ENCODE results near the gene RNF125. TPM values are rescaled to one million over a fixed set of nuclear protein-coding genes. Genes with fewer than 3 reads are reported as not detected.
"Not testable (repeated sequence)": the region's sequence is repeated elsewhere in the genome, so short reads cannot be mapped to it uniquely, and the experiment has no call there.

The RNF125 gene
- 5.6 TPM for total RNA-seq
- long read RNA-seq, full-length matches to known transcripts, result 3 of 4 reads
- long read RNA-seq, partial matches to known transcripts, result 0 of 4 reads
- long read RNA-seq, other reads (novel, unspliced or antisense), result 1 of 4 reads

- DNase-seq (ENCODE audit: missing footprints) (peak; percentile 94), ATAC-seq (peak; percentile 94)
- intact Hi-C loops (cut with DNase I), result loop anchor here (2.0 kb wide), 2 partner anchors 32 to 74 kb away; no protein-coding TSS in a partner anchor
Observed at GRCh38 chr18:32018331-32019250, at the start of gene RNF125. RNF125 (plus strand) TSS chr18:32018825; CDS start chr18:32018864, 39 bp downstream.

- DNase-seq (ENCODE audit: missing footprints), result no peak
- no peak for ATAC-seq
- intact Hi-C loops (cut with DNase I), result loop anchor here (10.0 kb wide), 1 partner anchor 416 kb away; no protein-coding TSS in a partner anchor
Observed at GRCh38 chr18:31970617-31971016, 48.0 kb upstream of the RNF125 start.

DNA sequence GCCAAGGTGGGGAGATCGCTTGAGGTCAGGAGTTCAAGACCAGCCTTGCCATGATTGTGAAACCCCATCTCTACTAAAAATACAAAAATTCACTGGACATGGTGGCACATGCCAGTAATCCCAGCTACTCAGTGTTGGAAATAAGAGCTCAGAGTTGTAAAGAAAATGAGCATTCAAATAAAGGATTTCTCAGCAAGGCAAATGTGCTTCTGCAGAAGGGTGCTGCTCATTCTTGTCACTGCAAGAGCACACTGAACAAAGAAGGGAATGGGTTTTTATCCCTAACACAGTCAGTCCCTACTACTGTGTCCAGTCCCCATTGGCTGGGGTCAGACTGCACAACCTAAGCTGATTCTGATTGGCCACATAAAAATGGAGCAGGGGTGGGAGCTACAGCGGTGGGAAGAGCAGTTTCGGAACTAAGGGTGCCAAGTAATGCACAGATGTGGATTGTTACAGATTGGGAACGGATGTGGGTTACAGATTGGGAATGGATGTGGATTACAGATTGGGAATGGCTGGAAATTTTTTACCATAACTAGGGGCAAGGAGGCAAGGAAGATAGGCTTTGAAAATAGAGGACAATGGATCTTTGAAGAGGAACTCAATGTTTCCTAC is 44.6 kb upstream of the RNF125 start:
- ATAC-seq (no peak), DNase-seq (ENCODE audit: missing footprints) (no peak)
- intact Hi-C loops (cut with DNase I), result loop anchor here (10.0 kb wide), 1 partner anchor 419 kb away; no protein-coding TSS in a partner anchor

DNA sequence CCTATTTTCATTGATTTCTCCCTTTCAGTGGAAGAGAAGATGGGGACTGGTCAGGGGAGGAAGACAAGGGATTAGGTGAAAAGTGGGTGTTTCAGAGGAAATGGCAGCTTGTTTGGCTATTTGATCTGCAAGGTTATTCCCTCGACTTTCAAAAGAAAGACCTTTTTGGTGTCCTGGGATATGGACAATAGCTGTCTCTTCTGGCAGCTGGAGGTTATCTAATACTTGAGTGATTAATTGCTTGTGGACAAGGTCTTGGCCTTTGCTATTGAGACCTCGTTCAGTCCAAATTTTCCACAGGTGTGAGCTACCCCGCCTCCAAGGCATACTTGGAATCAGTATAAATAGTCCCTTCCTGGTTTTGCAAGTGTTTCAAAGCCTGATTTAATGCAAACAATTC is 42.4 kb upstream of the RNF125 start:
- intact Hi-C loops (cut with DNase I), result loop anchor here (2.0 to 10.0 kb wide), 4 partner anchors 34 to 421 kb away; partner anchors contain the start of gene TRAPPC8
- DNase-seq (ENCODE audit: missing footprints), result no peak
- ATAC-seq, result no peak

DNA sequence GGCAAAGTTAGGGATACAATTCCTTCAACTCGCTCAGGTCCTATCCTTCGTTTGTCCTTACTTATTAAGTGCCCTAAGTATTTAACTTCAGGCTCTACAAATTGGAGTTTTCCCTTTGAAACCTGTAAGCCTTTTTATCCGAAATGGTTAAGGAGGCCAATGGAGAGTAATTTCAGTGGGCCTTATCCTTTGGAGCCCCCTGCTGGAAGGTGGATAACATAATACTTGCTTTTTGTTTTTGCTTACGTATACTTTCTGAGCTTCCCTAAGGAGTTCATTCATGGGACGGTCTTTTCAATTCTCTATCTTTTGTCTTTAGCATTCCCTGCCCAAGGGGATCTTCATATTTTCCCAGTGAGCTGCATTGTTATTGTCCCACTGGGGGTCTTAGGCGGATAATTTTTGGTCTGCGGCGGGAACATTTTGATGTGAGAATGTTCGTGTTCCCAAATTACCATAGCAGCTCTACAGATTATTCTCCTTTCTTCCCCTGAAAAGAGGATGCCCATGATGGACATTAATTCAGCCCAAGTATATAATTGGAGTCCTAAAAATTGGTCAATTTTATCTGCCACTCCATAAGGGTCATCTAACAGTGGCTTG is 41.3 kb upstream of the RNF125 start:
- intact Hi-C loops (cut with DNase I), result loop anchor here (2.0 to 10.0 kb wide), 4 partner anchors 35 to 423 kb away; partner anchors contain the start of gene TRAPPC8
- ATAC-seq, result peak; percentile 42
- no peak for DNase-seq (ENCODE audit: missing footprints)

GRCh38 chr18:31978616-31979015 is 40.0 kb upstream of the RNF125 start:
- intact Hi-C loops (cut with DNase I), result loop anchor here (5.0 to 10.0 kb wide), 3 partner anchors 36 to 424 kb away; partner anchors contain the start of gene TRAPPC8
- ATAC-seq (no peak), DNase-seq (ENCODE audit: missing footprints) (no peak)

DNA sequence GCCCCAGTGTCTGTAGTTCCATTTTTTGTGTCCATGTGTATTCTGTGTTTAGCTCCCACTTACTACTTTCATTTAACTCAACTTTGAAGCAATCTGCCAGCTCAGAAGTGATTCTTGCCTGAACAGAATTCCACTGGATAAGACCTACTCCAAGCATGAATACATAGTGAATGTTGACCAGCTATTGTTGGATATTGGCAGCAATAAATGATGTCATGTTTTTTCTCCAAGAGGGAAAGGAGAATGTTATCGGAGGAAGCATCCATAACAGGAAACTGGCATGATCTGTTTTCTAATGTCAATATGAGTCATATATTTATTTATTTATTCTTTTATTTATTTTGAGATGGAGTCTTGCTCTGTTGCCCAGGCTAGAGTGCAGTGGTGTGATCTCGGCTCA is 38.9 kb upstream of the RNF125 start:
- no peak for ATAC-seq
- no peak for DNase-seq (ENCODE audit: missing footprints)
- intact Hi-C loops (cut with DNase I), result loop anchor here (5.0 to 10.0 kb wide), 3 partner anchors 37 to 425 kb away; partner anchors contain the start of gene TRAPPC8

DNA sequence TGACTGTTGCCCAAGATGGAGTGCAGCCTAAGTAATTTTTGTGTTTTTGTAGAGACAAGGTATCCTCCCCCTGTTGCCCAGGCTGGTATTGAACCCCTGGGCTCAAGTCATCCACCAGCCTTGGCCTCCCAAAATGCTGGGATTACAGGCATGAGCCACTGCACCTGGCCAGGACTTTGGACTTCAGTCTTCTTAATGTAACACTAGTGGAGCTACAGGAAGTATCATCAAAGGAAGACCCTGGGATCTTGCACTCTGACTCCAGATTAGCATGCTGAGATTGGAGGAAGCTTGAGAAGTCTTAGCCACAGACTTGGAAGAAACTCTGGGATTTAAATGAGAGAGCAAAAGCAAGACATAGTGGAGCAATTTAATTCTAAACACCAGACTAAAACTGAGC is 37.8 kb upstream of the RNF125 start:
- no peak for ATAC-seq
- DNase-seq (ENCODE audit: missing footprints), result no peak
- intact Hi-C loops (cut with DNase I), result no loop called here

GRCh38 chr18:31983020-31983419 is 35.6 kb upstream of the RNF125 start:
- ATAC-seq (peak; percentile 57), DNase-seq (ENCODE audit: missing footprints) (no peak)
- intact Hi-C loops (cut with DNase I), result no loop called here

DNA sequence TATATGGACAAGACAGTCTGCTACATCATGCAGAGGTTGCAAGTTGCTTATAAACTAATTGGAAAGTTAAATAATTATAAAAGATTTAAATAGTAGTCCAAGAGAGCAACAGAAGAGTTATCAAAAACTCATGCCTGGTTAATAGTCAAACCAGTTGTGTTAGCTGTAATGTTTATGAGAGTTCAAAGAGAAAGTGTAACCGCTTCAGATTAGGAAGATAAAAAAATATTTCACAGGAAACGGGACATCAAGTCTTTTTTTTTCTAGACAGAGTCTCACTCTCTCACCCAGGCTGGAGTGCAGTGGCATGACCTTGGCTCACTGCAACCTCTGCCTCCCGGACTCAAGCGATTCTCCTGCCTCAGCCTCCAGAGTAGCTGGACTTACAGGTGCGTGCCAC is 34.6 kb upstream of the RNF125 start:
- intact Hi-C loops (cut with DNase I), result no loop called here

GRCh38 chr18:31990823-31991222 is 27.8 kb upstream of the RNF125 start:
- DNase-seq (ENCODE audit: missing footprints), result no peak
- intact Hi-C loops (cut with DNase I), result no loop called here
- no peak for ATAC-seq

More for the DNA sequence above, 34.6 kb upstream of the RNF125 start:
- ATAC-seq, result no peak
- DNase-seq (ENCODE audit: missing footprints), result no peak

DNA sequence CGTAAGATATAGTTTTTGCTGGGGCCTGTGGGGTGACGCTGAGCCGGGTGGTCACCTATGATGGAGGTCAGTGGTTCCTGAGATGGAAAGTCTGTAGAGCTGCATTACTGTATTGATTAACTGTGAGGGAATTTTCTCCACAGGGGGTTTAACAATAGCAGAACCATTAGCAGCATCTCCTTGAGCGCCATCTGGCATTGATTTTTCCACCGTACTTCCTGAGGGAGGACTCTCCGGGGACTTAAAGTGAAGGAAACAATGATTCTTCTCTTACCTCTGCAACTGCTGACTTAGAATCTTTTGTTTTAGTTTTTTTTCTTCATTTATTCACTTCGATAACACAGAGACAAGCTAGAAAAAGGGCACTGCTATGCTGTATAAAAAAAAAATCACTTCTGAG is 22.6 kb upstream of the RNF125 start:
- no peak for ATAC-seq
- intact Hi-C loops (cut with DNase I), result no loop called here
- DNase-seq (ENCODE audit: missing footprints), result no peak

- DNase-seq (ENCODE audit: missing footprints) (no peak), ATAC-seq (no peak)
- intact Hi-C loops (cut with DNase I), result no loop called here
Observed at GRCh38 chr18:31998880-31999412, 19.7 kb upstream of the RNF125 start.

DNA sequence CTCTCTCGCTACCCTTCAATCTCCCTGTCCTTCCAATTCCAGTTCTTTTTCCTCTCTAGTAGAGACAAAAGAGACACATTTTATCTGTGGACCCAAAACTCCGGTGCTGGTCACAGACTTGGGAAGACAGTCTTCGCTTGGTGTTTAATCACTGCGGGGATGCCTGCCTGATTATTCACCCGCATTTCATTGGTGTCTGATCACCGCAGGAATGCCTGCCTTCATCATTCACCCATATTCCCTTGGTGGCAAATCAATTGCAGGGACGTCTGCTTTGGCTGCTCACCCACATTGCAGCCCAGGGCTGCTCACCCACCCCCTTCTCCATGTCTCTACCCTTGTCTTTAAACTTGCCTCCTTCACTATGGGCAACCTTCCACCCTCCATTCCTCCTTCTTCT is 17.5 kb upstream of the RNF125 start:
- intact Hi-C loops (cut with DNase I), result not testable (repeated sequence)

DNA sequence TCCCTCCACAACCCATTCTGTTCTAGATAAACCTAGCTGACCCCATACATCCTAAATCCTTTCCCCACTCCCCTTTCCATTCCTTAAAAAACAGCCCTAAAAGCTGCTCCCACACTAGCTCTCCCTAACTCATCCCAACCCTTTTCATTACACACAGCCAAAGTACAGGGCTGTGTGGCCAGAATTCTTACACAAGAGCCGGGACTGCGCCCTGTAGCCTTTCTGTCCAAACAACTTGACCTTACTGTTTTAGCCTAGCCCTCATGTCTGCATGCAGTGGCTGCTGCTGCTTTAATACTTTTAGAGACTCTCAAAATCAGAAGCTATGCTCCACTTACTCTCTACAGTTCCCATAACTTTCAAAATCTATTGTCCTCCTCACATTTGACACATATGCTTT is 14.8 kb upstream of the RNF125 start:
- ATAC-seq; intact Hi-C loops (cut with DNase I); DNase-seq (ENCODE audit: missing footprints): not testable (repeated sequence)

More for the DNA sequence above, 17.5 kb upstream of the RNF125 start:
- DNase-seq (ENCODE audit: missing footprints); ATAC-seq: not testable (repeated sequence)

GRCh38 chr18:32010124-32010721 is 8.4 kb upstream of the RNF125 start:
- intact Hi-C loops (cut with DNase I), result no loop called here
- no peak for ATAC-seq
- no peak for DNase-seq (ENCODE audit: missing footprints)

DNA sequence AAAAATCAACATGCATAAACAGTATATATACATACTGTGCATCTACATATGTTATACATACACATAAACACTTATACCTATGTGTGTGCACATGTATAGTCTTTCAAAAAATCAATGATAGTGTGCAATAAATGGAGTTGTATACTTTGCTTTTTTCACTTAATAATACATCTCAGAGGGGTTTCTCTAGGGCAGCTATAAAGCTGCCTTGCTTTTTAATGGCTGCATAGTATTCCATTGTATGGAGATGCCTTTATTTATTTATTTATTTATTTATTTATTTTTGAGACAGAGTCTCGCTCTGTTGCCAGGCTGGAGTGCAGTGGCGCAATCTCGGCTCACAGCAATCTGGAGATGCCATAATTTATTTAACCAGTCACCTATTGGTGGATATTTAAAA is 7.4 kb upstream of the RNF125 start:
- no peak for DNase-seq (ENCODE audit: missing footprints)
- no peak for ATAC-seq
- intact Hi-C loops (cut with DNase I), result no loop called here

GRCh38 chr18:32019251-32019948 is 775 bp downstream of the RNF125 start:
- intact Hi-C loops (cut with DNase I), result loop anchor here (2.0 kb wide), 2 partner anchors 33 to 73 kb away; no protein-coding TSS in a partner anchor
- ATAC-seq (peak; percentile 37), DNase-seq (ENCODE audit: missing footprints) (peak; percentile 82)

All from Right ventricle myocardium inferior (tissue), 1 donor.